ENCODE results near the gene TPD52L1.

The TPD52L1 gene

GRCh38 chr6:125307964-125308615 is 154.5 kb downstream of the TPD52L1 start:
- no peak for DNase-seq (ENCODE audit: low spot score)

DNA sequence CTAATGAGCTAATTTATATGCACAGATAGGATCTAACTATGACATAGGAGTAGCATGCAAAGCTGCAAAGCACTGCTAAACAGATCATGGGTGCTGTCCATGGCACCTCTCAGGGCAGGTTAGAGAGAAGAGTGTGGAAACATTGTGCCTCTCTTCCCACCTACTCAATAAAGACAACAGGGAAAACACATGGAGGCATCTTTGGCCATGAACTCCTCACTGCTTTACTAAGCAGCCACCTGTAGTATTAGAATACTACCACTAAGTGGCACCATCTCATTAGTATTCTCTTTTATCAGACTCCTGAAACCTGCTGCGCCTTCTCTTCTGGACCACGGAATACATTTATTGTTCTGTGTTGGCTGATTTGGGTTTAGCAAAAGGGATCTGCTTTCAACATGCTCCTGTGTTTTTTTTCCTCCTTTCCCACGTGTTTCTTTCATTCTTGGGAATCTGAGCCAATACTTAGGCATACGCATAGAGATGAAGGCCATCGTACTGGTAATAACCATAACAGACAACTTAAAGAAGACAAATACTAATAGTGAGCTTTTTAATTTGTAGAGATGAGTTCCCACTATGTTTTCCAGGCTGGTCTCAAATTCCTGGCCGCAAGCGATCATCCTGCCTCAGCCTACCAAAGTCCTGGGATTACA is 157.5 kb downstream of the TPD52L1 start:
- DNase-seq (ENCODE audit: low spot score) = peak; percentile 76

DNA sequence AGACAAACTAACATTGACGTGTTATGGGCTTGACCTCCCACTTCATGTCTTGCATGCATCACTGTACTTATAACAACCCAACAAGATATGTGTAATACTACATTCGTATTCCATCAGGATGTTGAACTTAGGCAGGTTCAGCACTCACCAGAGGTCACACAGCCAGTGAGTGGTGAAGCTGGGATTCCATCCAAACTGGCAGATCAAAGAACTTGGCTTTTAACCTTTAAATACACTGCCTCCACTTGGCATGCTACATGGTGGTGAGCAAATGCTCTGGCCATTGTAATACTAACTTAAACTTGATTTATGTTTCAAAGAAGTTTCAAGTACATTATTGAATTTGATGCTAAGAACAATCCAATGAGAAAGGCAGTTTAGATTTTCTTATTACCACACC is 158.9 kb downstream of the TPD52L1 start:
- no peak for DNase-seq (ENCODE audit: low spot score)

GRCh38 chr6:125312950-125313349 is 159.4 kb downstream of the TPD52L1 start:
- DNase-seq (ENCODE audit: low spot score) = no peak
